WTC11 (cell line): ENCODE data around the gene PTPRO. TPM values are rescaled to one million over a fixed set of nuclear protein-coding genes. Genes with fewer than 3 reads are reported as not detected.

ENCODE experiments used
- ATAC-seq: fragments of 200-7000 bp; cut with Tn5 transposase; 2 replicates; pipeline ENCODE4 v1.10.0; 2021; ENCODE audit warnings: mild to moderate bottlenecking, moderate library complexity
- CTCF ChIA-PET: fragments of 300-600 bp; sonication (Branson Sonifier 250); formaldehyde crosslinking; loops from one replicate; lab custom pipeline; 2021; ENCODE audit warnings: antibody characterized with exemption; lab: Charles Lee
- POLR2A ChIA-PET: fragments of 350-600 bp; sonication (Branson Sonifier 250); formaldehyde crosslinking; loops from one replicate; lab custom pipeline; 2021; ENCODE audit warnings: antibody characterized with exemption; lab: Charles Lee
- DNase-seq: peaks from one replicate; pipeline ENCODE4 v3.0.0; 2021; ENCODE audit warnings: low spot score
- H3K27ac Mint-ChIP-seq: 2 replicates; pipeline ENCODE4 v1.8.0; 2021; ENCODE audit warnings: mixed read lengths
- H3K27me3 Mint-ChIP-seq: 2 replicates; pipeline ENCODE4 v1.8.0; 2021; ENCODE audit warnings: low read depth, mild to moderate bottlenecking, moderate library complexity, mixed read lengths
- H3K36me3 Mint-ChIP-seq: 2 replicates; pipeline ENCODE4 v1.8.0; 2021; ENCODE audit warnings: mixed read lengths
- H3K4me1 Mint-ChIP-seq: 2 replicates; pipeline ENCODE4 v1.8.0; 2022; ENCODE audit warnings: mixed read lengths
- H3K4me3 Mint-ChIP-seq: 2 replicates; pipeline ENCODE4 v1.8.0; 2021; ENCODE audit warnings: mild to moderate bottlenecking, moderate library complexity, mixed read lengths
- H3K9me3 Mint-ChIP-seq: 2 replicates; pipeline ENCODE4 v1.8.0; 2021; ENCODE audit warnings: mixed read lengths
- AFF4 ChIP-seq: sonication (generic); formaldehyde crosslinking; IDR thresholded peaks from 2 replicates; pipeline ENCODE4 v1.8.1; 2023; ENCODE audit warnings: mild to moderate bottlenecking, missing genetic modification reagents, borderline replicate concordance
- CTCF ChIP-seq: fragments of 200-600 bp; IDR thresholded peaks from 2 replicates; pipeline ENCODE4 v1.8.0; 2022; ENCODE audit warnings: antibody characterized with exemption
- ETV6 ChIP-seq: sonication (generic); formaldehyde crosslinking; IDR thresholded peaks from 2 replicates; pipeline ENCODE4 v1.8.1; 2022; ENCODE audit warnings: mild to moderate bottlenecking, missing genetic modification reagents
- JUN ChIP-seq: sonication (generic); formaldehyde crosslinking; IDR thresholded peaks from 2 replicates; pipeline ENCODE4 v1.8.0; 2023; ENCODE audit warnings: mild to moderate bottlenecking, missing genetic modification reagents
- KAT7 ChIP-seq: sonication (generic); formaldehyde crosslinking; IDR thresholded peaks from 2 replicates; pipeline ENCODE4 v1.8.1; 2023; ENCODE audit warnings: missing genetic modification reagents, mild to moderate bottlenecking, borderline replicate concordance
- MLX ChIP-seq: sonication (generic); formaldehyde crosslinking; IDR thresholded peaks from 2 replicates; pipeline ENCODE4 v1.8.1; 2023; ENCODE audit warnings: mild to moderate bottlenecking, missing genetic modification reagents, moderate library complexity
- NR1H2 ChIP-seq: sonication (generic); formaldehyde crosslinking; IDR thresholded peaks from 2 replicates; pipeline ENCODE4 v1.9.0; 2021; ENCODE audit warnings: mild to moderate bottlenecking, moderate library complexity, missing genetic modification reagents
- NR2C2 ChIP-seq: sonication (generic); formaldehyde crosslinking; IDR thresholded peaks from 2 replicates; pipeline ENCODE4 v1.8.0; 2022; ENCODE audit warnings: mild to moderate bottlenecking, missing genetic modification reagents
- PRDM15 ChIP-seq: sonication (generic); formaldehyde crosslinking; IDR thresholded peaks from 2 replicates; pipeline ENCODE4 v1.8.0; 2022; ENCODE audit warnings: missing genetic modification reagents
- SMAD3 ChIP-seq: sonication (generic); formaldehyde crosslinking; IDR thresholded peaks from 2 replicates; pipeline ENCODE4 v1.8.0; 2022; ENCODE audit warnings: missing genetic modification reagents, mild to moderate bottlenecking, borderline replicate concordance
- TEAD1 ChIP-seq: sonication (generic); formaldehyde crosslinking; IDR thresholded peaks from 2 replicates; pipeline ENCODE4 v1.8.0; 2022; ENCODE audit warnings: mild to moderate bottlenecking, missing genetic modification reagents
- ZBTB43 ChIP-seq: sonication (generic); formaldehyde crosslinking; IDR thresholded peaks from 2 replicates; pipeline ENCODE4 v1.8.1; 2023; ENCODE audit warnings: mild to moderate bottlenecking, missing genetic modification reagents
- ZNF219 ChIP-seq: sonication (generic); formaldehyde crosslinking; IDR thresholded peaks from 2 replicates; pipeline ENCODE4 v1.8.0; 2023; ENCODE audit warnings: missing genetic modification reagents, mild to moderate bottlenecking, borderline replicate concordance
- ZNF263 ChIP-seq: sonication (generic); formaldehyde crosslinking; IDR thresholded peaks from 2 replicates; pipeline ENCODE4 v1.8.1; 2022; ENCODE audit warnings: low read depth, mild to moderate bottlenecking, moderate library complexity, missing genetic modification reagents
- ZNF317 ChIP-seq: sonication (generic); formaldehyde crosslinking; IDR thresholded peaks from 2 replicates; pipeline ENCODE4 v1.8.1; 2023; ENCODE audit warnings: low read depth, mild to moderate bottlenecking, moderate library complexity, missing genetic modification reagents, borderline replicate concordance
- ZNF425 ChIP-seq: fragments of 250-450 bp; sonication (Bioruptor Pico); conservative IDR thresholded peaks from 2 replicates; pipeline ENCODE4 v1.9.0; 2021; ENCODE audit warnings: mild to moderate bottlenecking
- ZNF671 ChIP-seq: fragments of 250-450 bp; sonication (Bioruptor Pico); IDR thresholded peaks from 2 replicates; pipeline ENCODE4 v1.8.0; 2021; ENCODE audit warnings: mild to moderate bottlenecking
- total RNA-seq: library from RNA; stranded (reverse); gene quantifications from 3 replicates; pipeline ENCODE4 v1.2.3, GENCODE V29; 2021

The PTPRO gene
- total RNA-seq, 1 experiment from 2014 or later = 1.1 TPM

GRCh38 chr12:15561396-15561795, 239.1 kb downstream of the PTPRO start:
- ATAC-seq (no peak), DNase-seq (no peak)
- H3K9me3 Mint-ChIP-seq = no peaks in the 10 kb centered on the region
- CTCF ChIA-PET = interaction anchor here (4.1 kb wide), 1 partner anchor 24 kb away, joined by 25 read pairs; no protein-coding TSS in a partner anchor
- no peaks in the 10 kb centered on the region for H3K36me3 Mint-ChIP-seq
- no peak overlapping the region for H3K27ac Mint-ChIP-seq
- no peaks in the 10 kb centered on the region for H3K27me3 Mint-ChIP-seq
- POLR2A ChIA-PET = no interaction called here
- no peak overlapping the region for H3K4me3 Mint-ChIP-seq
- peaks cover 19% of the 10 kb centered on the region for H3K4me1 Mint-ChIP-seq
- TF ChIP-seq ZBTB43 (CRISPR knock-in tag) (no peak), SMAD3 (no peak), MLX (no peak), CTCF (no peak), NR1H2 (no peak), KAT7 (CRISPR knock-in tag) (no peak), PRDM15 (CRISPR knock-in tag) (no peak), ZNF425 (no peak), ZNF317 (CRISPR knock-in tag) (no peak), TEAD1 (CRISPR knock-in tag) (no peak), NR2C2 (CRISPR knock-in tag) (no peak), AFF4 (no peak), ZNF219 (CRISPR knock-in tag) (no peak), JUN (no peak), ZNF671 (CRISPR knock-in tag) (no peak), ETV6 (CRISPR knock-in tag) (no peak), ZNF263 (CRISPR knock-in tag) (no peak)
